K562 (cell line): ENCODE data around the gene CDCA3. TPM values are rescaled to one million over a fixed set of nuclear protein-coding genes. Genes with fewer than 3 reads are reported as not detected.
A peak's percentile ranks its signal among the peaks of the same experiment; 100 is the strongest.

Experiments used
- CAMTA2 ChIP-seq: fragments of 250-450 bp; sonication (Bioruptor Pico); conservative IDR thresholded peaks from 2 replicates; pipeline ENCODE4 v1.5.1; 2022
- CHD1 ChIP-seq: fragments of 200-600 bp; sonication (generic); IDR thresholded peaks from one replicate; pipeline ENCODE4 v1.6.1; 2012; ENCODE audit warnings: mild to moderate bottlenecking, moderate library complexity, low read length, inconsistent platforms
- JUNB ChIP-seq: fragments of 450-650 bp; formaldehyde crosslinking; conservative IDR thresholded peaks from 2 replicates; pipeline ENCODE4 v1.4.0; 2020; ENCODE audit warnings: mild to moderate bottlenecking
- KLF13 ChIP-seq: fragments of 450-650 bp; IDR thresholded peaks from 2 replicates; pipeline ENCODE4 v1.6.1; 2016; ENCODE audit warnings: missing genetic modification characterization, low read depth, mild to moderate bottlenecking, missing compliant biosample characterization, moderate library complexity, borderline replicate concordance
- NONO ChIP-seq, 2 experiments: fragments of 200-400 bp in 1 of 2; fragments of 450-650 bp in 1 of 2; formaldehyde crosslinking in 1 of 2; IDR thresholded peaks; 2 replicates each; pipeline ENCODE4 v1.6.1; 2017; ENCODE audit warnings: low read depth in 2 of 2, mild to moderate bottlenecking in 2 of 2, moderate library complexity in 2 of 2, low read length in 1 of 2
- PHF21A ChIP-seq: fragments of 450-650 bp; IDR thresholded peaks from 2 replicates; pipeline ENCODE4 v1.6.1; 2017; ENCODE audit warnings: low read depth, borderline replicate concordance
- RB1 ChIP-seq: fragments of 450-650 bp; IDR thresholded peaks from 2 replicates; pipeline ENCODE4 v1.6.1; 2017; ENCODE audit warnings: low read depth, mild to moderate bottlenecking
- SIN3B ChIP-seq: fragments of 450-650 bp; IDR thresholded peaks from 2 replicates; pipeline ENCODE4 v1.6.1; 2017; ENCODE audit warnings: low read depth, mild to moderate bottlenecking, moderate library complexity
- SMARCB1 ChIP-seq: IDR thresholded peaks from 2 replicates; pipeline ENCODE4 v1.6.1; 2011; ENCODE audit warnings: improper control_type of control experiment, low read depth; ENCODE audit not compliant: insufficient read length
- ZNF3 ChIP-seq: fragments of 250-450 bp; sonication (Bioruptor Pico); IDR thresholded peaks from 2 replicates; pipeline ENCODE4 v1.5.0; 2021; ENCODE audit warnings: mild to moderate bottlenecking, moderate library complexity
- ZNF41 ChIP-seq: fragments of 250-450 bp; sonication (Bioruptor Pico); conservative IDR thresholded peaks from 2 replicates; pipeline ENCODE4 v1.4.0; 2020; ENCODE audit warnings: mild to moderate bottlenecking
- ZNF764 ChIP-seq: fragments of 250-450 bp; sonication (Bioruptor Pico); IDR thresholded peaks from 2 replicates; pipeline ENCODE4 v1.4.0; 2020; ENCODE audit warnings: low read depth, mild to moderate bottlenecking, moderate library complexity
- polyA plus RNA-seq, 8 experiments: library from polyadenylated mRNA; depleted of rRNA in 4 of 8; stranded (reverse) in 5 of 8; unstranded in 3 of 8; fragments of >200 nt; fragmentation: Nextera tagmentation in 2 of 8; fragmentation: Illumina TruSeq in 1 of 8; extraction: Ambion mirVana in 2 of 8; extraction: Trizol in 1 of 8; gene quantifications; 2 replicates each; pipeline versions ENCODE4 v1.2.1 to v1.2.3, GENCODE V29; 2011 to 2014; ENCODE audit warnings: inconsistent platforms in 1 of 8, missing spikeins in 1 of 8
- total RNA-seq, 7 experiments: library from RNA; depleted of rRNA in 6 of 7; stranded (reverse); fragments of >200 nt in 6 of 7; fragmentation: Illumina TruSeq in 2 of 7; extraction: Trizol in 2 of 7; gene quantifications; 2 replicates each; pipeline versions ENCODE4 v1.2.1 to v1.2.3, GENCODE V29; 2011 to 2021; ENCODE audit warnings: low replicate concordance in 1 of 7
- TF ChIP-seq, protein P1 (sequence below), 2 experiments: fragments of 450-650 bp; formaldehyde crosslinking in 1 of 2; IDR thresholded peaks; 2 replicates each; pipeline versions ENCODE4 v1.4.0 to v1.6.1; 2014 to 2020; ENCODE audit warnings: mild to moderate bottlenecking in 2 of 2, borderline replicate concordance in 1 of 2, low read depth in 1 of 2
- TF ChIP-seq, protein P2 (sequence below): IDR thresholded peaks from 2 replicates; pipeline ENCODE4 v1.6.1; 2016; ENCODE audit warnings: missing genetic modification characterization, missing compliant biosample characterization
- TF ChIP-seq, protein P3 (sequence below), 3 experiments: IDR thresholded peaks in 2 of 3; conservative IDR thresholded peaks in 1 of 3; 2 replicates each; pipeline ENCODE4 v1.5.1; 2011 to 2012; ENCODE audit warnings: low read length in 3 of 3, mild to moderate bottlenecking in 3 of 3, control low read depth in 2 of 3, improper control_type of control experiment in 1 of 3, inconsistent platforms in 1 of 3, low read depth in 1 of 3, mixed read lengths in 1 of 3, moderate library complexity in 1 of 3; ENCODE audit not compliant: insufficient read depth in 2 of 3

CDCA3 gene
- total and polyA plus RNA-seq, 9 of the 15 experiments (the other 6 are each of a cell fraction or from before 2014, with no cell fraction given) = 24.2 to 80.8 (median 55.1) TPM

DNA sequence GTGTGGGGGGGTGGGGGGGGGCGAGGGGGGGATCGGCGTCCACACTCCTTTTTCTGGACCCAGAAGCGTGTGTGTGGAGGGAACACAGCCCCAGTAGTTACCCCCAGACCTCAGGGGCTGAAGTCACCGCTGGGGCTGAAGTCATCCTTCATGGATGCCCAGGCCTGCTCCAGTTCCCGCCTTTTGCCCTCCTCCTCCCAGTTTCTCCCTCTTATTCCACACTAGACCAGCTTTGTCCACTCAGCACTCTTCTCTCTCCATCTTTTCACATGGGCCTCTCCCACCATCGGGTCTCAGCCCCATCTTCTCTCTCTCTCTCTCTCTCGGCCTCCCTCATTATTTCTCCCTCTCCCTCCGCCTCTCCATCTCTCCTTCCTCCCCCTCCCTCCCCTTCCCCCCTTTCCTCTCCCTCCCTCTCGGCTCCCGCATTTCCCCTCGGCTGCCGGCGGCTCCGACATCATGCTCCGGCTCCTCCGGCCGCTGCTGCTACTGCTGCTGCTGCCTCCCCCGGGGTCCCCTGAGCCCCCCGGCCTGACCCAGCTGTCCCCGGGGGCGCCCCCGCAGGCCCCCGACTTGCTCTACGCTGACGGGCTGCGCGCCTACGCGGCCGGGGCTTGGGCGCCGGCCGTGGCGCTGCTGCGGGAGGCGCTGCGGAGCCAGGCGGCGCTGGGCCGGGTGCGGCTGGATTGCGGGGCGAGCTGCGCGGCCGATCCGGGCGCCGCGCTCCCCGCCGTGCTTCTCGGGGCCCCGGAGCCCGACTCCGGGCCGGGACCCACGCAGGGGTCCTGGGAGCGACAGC, 22.9 kb downstream of the CDCA3 start, which contains the start of gene P3H3 (continued):
- TF ChIP-seq, protein P1, sequence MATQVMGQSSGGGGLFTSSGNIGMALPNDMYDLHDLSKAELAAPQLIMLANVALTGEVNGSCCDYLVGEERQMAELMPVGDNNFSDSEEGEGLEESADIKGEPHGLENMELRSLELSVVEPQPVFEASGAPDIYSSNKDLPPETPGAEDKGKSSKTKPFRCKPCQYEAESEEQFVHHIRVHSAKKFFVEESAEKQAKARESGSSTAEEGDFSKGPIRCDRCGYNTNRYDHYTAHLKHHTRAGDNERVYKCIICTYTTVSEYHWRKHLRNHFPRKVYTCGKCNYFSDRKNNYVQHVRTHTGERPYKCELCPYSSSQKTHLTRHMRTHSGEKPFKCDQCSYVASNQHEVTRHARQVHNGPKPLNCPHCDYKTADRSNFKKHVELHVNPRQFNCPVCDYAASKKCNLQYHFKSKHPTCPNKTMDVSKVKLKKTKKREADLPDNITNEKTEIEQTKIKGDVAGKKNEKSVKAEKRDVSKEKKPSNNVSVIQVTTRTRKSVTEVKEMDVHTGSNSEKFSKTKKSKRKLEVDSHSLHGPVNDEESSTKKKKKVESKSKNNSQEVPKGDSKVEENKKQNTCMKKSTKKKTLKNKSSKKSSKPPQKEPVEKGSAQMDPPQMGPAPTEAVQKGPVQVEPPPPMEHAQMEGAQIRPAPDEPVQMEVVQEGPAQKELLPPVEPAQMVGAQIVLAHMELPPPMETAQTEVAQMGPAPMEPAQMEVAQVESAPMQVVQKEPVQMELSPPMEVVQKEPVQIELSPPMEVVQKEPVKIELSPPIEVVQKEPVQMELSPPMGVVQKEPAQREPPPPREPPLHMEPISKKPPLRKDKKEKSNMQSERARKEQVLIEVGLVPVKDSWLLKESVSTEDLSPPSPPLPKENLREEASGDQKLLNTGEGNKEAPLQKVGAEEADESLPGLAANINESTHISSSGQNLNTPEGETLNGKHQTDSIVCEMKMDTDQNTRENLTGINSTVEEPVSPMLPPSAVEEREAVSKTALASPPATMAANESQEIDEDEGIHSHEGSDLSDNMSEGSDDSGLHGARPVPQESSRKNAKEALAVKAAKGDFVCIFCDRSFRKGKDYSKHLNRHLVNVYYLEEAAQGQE (IDR thresholded peaks at IDR 0.05; ENCODE audit: borderline replicate concordance) = peak; percentile 26; the same call in 1 of the 2 replicates
- TF ChIP-seq, protein P1 (CRISPR knock-in tag; IDR thresholded peaks at IDR 0.05; ENCODE audit: low read depth) = no peak
- TF ChIP-seq PHF21A = no peak
- TF ChIP-seq JUNB = no peak
- TF ChIP-seq ZNF3 (CRISPR knock-in tag) = no peak
- TF ChIP-seq CHD1 = peak; percentile 37
- TF ChIP-seq KLF13 (tag) = no peak
- no peak for TF ChIP-seq ZNF764
- no peak for TF ChIP-seq SMARCB1
- TF ChIP-seq CAMTA2 (CRISPR knock-in tag) = no peak
- TF ChIP-seq, protein P2, sequence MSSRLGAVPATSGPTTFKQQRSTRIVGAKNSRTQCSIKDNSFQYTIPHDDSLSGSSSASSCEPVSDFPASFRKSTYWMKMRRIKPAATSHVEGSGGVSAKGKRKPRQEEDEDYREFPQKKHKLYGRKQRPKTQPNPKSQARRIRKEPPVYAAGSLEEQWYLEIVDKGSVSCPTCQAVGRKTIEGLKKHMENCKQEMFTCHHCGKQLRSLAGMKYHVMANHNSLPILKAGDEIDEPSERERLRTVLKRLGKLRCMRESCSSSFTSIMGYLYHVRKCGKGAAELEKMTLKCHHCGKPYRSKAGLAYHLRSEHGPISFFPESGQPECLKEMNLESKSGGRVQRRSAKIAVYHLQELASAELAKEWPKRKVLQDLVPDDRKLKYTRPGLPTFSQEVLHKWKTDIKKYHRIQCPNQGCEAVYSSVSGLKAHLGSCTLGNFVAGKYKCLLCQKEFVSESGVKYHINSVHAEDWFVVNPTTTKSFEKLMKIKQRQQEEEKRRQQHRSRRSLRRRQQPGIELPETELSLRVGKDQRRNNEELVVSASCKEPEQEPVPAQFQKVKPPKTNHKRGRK (tag) = peak; percentile 62
- no peak for TF ChIP-seq ZNF41 (CRISPR knock-in tag)
- TF ChIP-seq SIN3B = 0 out of 2 replicates have a peak, but pooled peaks have one; percentile 23
- peak; percentile 53; the same call in 1 of the 2 replicates for TF ChIP-seq RB1
- TF ChIP-seq, protein P3, sequence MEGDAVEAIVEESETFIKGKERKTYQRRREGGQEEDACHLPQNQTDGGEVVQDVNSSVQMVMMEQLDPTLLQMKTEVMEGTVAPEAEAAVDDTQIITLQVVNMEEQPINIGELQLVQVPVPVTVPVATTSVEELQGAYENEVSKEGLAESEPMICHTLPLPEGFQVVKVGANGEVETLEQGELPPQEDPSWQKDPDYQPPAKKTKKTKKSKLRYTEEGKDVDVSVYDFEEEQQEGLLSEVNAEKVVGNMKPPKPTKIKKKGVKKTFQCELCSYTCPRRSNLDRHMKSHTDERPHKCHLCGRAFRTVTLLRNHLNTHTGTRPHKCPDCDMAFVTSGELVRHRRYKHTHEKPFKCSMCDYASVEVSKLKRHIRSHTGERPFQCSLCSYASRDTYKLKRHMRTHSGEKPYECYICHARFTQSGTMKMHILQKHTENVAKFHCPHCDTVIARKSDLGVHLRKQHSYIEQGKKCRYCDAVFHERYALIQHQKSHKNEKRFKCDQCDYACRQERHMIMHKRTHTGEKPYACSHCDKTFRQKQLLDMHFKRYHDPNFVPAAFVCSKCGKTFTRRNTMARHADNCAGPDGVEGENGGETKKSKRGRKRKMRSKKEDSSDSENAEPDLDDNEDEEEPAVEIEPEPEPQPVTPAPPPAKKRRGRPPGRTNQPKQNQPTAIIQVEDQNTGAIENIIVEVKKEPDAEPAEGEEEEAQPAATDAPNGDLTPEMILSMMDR (IDR thresholded peaks at IDR 0.05 in 2 of 3, conservative IDR thresholded peaks at IDR 0.05 in 1 of 3; ENCODE audit: insufficient read depth in 2 of 3, low read depth in 1 of 3, low read length in 3 of 3) = peak in 2 of 3 experiments; percentile 16 to 35; a peak in 2 of 6 replicates
- 0 out of 4 replicates have a peak, but pooled peaks have one; percentile 34 to 38 for TF ChIP-seq NONO (IDR thresholded peaks at IDR 0.05; ENCODE audit: low read depth in 2 of 2, low read length in 1 of 2)
